ENCODE data around the gene SWAP70.
A peak's percentile ranks its signal among the peaks of the same experiment; 100 is the strongest.

Gene SWAP70

GRCh38 chr11:9755561-9756185 is 91.8 kb downstream of the SWAP70 start:
- DNase-seq = no peak

- DNase-seq = no peak
These were observed 92.6 kb downstream of the SWAP70 start for GRCh38 chr11:9756461-9756860.

- no peak for DNase-seq
These were observed 93.0 kb downstream of the SWAP70 start for GRCh38 chr11:9756878-9757277.

GRCh38 chr11:9757809-9758636 is 94.1 kb downstream of the SWAP70 start:
- DNase-seq = peak; percentile 49

- DNase-seq = no peak
These were observed 95.0 kb downstream of the SWAP70 start for GRCh38 chr11:9758637-9759518.

- no peak for DNase-seq
These were observed 95.8 kb downstream of the SWAP70 start for GRCh38 chr11:9759519-9760192.

GRCh38 chr11:9760193-9760575 is 96.3 kb downstream of the SWAP70 start:
- no peak for DNase-seq

- no peak for DNase-seq
These were observed 97.6 kb downstream of the SWAP70 start for GRCh38 chr11:9761441-9761945.

GRCh38 chr11:9762531-9762930 is 98.7 kb downstream of the SWAP70 start:
- no peak for DNase-seq

GRCh38 chr11:9763301-9763700 is 99.4 kb downstream of the SWAP70 start:
- no peak for DNase-seq

- no peak for DNase-seq
These were observed 101.6 kb downstream of the SWAP70 start for GRCh38 chr11:9765320-9766101.

- DNase-seq = no peak
These were observed 105.7 kb downstream of the SWAP70 start for GRCh38 chr11:9769621-9770020.

GRCh38 chr11:9771071-9771511 is 107.2 kb downstream of the SWAP70 start:
- no peak for DNase-seq

GRCh38 chr11:9772218-9772617 is 108.3 kb downstream of the SWAP70 start:
- DNase-seq = no peak

GRCh38 chr11:9773524-9773923 is 109.6 kb downstream of the SWAP70 start:
- no peak for DNase-seq

GRCh38 chr11:9774109-9774508 is 110.2 kb downstream of the SWAP70 start:
- no peak for DNase-seq

- no peak for DNase-seq
These were observed 110.9 kb downstream of the SWAP70 start for GRCh38 chr11:9774591-9775397.

- no peak for DNase-seq
These were observed 111.5 kb downstream of the SWAP70 start for GRCh38 chr11:9775398-9775779.

- no peak for DNase-seq
These were observed 112.3 kb downstream of the SWAP70 start for GRCh38 chr11:9776203-9776602.

GRCh38 chr11:9777066-9777465 is 113.2 kb downstream of the SWAP70 start:
- no peak for DNase-seq

GRCh38 chr11:9777525-9777924 is 113.6 kb downstream of the SWAP70 start:
- DNase-seq = no peak
